ENCODE results near the gene PDSS1.
"Not testable (repeated sequence)": the region's sequence is repeated elsewhere in the genome, so short reads cannot be mapped to it uniquely, and the experiment has no call there.

Gene PDSS1

DNA sequence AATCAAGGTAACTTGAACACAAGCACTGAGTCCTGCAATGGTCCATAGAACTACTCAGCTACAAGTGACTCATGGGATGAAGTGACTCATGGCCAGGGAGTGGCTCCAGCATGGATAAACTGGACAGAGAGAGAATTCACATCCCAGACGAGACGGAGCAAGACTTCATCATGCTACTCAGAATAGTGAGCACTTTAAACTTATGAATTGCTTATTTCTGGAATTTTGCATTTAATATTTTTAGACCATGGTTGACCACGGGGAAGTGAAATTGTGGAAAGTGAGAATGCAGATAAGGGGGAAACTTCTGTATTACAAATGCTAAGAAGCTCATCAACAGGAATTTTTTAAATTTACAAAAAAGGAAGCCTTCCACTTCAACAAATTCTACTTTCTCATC lies 15.5 kb upstream of the PDSS1 start:
- not testable (repeated sequence) for H3K36me3 ChIP-seq (ENCODE audit: control insufficient read depth in 1 of 2, insufficient read depth in 2 of 2, low read length in 2 of 2); H3K27me3 ChIP-seq (ENCODE audit: low read depth, low read length); H3K27ac ChIP-seq (ENCODE audit: low read length); H3K9me3 ChIP-seq (ENCODE audit: control insufficient read depth in 1 of 2, low read length in 2 of 2); H3K4me1 ChIP-seq (ENCODE audit: control insufficient read depth in 1 of 2, insufficient read depth in 2 of 2, low read length in 2 of 2); H3K4me3 ChIP-seq (ENCODE audit: low read depth in 1 of 2, low read length in 2 of 2)

DNA sequence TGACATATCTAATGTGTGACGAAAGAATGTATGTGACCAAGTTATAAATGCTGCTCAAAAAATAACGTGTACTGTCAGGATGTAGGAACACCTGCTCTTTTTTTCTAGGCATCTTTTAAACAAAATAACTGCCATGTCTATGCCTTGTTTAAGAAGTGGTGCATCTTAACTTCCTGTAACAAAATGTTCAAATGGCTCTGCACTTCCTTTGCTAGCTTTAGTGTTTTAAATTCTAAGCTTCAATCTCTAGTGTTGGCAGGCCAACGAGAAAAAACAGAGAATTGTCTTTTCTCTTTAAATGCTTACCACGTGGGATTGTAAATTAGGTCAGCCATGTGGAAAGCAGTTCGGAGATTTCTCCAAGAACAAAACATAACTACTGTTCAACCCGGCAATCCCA lies 14.6 kb upstream of the PDSS1 start:
- H3K27me3 ChIP-seq (ENCODE audit: low read depth, low read length) = no peaks in the 10 kb centered on the region
- no peak overlapping the region for H3K27ac ChIP-seq (ENCODE audit: low read length)
- no peaks in the 10 kb centered on the region for H3K4me1 ChIP-seq (ENCODE audit: control insufficient read depth in 1 of 2, insufficient read depth in 2 of 2, low read length in 2 of 2)
- H3K9me3 ChIP-seq (ENCODE audit: control insufficient read depth in 1 of 2, low read length in 2 of 2) = no peaks in the 10 kb centered on the region
- no peak overlapping the region for H3K4me3 ChIP-seq (ENCODE audit: low read depth in 1 of 2, low read length in 2 of 2)
- no peaks in the 10 kb centered on the region for H3K36me3 ChIP-seq (ENCODE audit: control insufficient read depth in 1 of 2, insufficient read depth in 2 of 2, low read length in 2 of 2)

DNA sequence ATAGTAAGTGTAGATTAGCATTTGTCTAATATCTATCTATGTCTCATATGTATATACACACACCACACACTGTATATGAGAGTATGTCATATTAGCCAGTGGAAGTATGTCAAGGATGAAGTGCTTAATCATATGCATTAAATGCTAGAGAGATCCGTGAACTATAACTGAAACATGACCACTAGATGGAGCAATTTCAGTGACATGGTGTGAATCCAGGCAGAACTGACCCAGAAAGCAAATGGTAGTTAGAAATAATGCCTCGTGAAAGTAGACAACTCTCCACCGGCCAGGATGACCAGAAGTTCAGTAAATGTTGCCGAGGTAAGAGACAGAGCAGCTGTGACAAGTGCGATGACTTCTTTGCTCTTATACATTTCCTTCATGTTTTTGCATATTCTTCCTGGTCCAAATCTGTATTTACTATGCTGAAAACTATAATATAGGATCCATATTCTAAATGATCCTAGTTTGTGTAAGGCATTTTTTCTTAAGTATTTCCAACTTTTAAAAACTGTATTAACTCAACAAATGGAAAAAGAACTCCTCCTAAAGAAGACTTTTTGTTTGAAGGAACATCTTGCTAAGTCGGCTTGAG lies 12.7 kb upstream of the PDSS1 start:
- H3K36me3 ChIP-seq (ENCODE audit: control insufficient read depth in 1 of 2, insufficient read depth in 2 of 2, low read length in 2 of 2); H3K4me1 ChIP-seq (ENCODE audit: control insufficient read depth in 1 of 2, insufficient read depth in 2 of 2, low read length in 2 of 2); H3K27ac ChIP-seq (ENCODE audit: low read length); H3K9me3 ChIP-seq (ENCODE audit: control insufficient read depth in 1 of 2, low read length in 2 of 2); H3K4me3 ChIP-seq (ENCODE audit: low read depth in 1 of 2, low read length in 2 of 2); H3K27me3 ChIP-seq (ENCODE audit: low read depth, low read length): not testable (repeated sequence)

DNA sequence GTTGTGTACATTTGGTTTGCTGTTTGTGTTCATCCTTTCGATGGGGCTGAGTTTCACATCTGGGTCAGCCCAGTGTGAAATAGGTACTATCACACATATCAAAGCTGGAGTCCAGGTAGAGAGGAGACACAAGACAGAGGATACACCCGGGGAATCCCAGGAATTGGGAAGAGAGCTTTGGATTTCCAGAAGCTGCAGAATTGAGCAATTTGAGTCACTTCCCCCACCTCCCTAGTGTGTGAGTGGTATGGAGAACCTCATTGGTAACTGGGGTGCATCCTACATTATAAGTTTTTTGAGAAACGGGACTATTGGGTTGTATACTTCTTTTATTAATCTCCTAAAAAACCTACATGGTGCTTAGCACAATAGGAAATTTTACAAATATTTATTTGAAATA lies 12.1 kb upstream of the PDSS1 start:
- H3K4me1 ChIP-seq (ENCODE audit: control insufficient read depth in 1 of 2, insufficient read depth in 2 of 2, low read length in 2 of 2) = no peaks in the 10 kb centered on the region
- no peak overlapping the region for H3K27ac ChIP-seq (ENCODE audit: low read length)
- no peaks in the 10 kb centered on the region for H3K9me3 ChIP-seq (ENCODE audit: control insufficient read depth in 1 of 2, low read length in 2 of 2)
- H3K27me3 ChIP-seq (ENCODE audit: low read depth, low read length) = no peaks in the 10 kb centered on the region
- H3K36me3 ChIP-seq (ENCODE audit: control insufficient read depth in 1 of 2, insufficient read depth in 2 of 2, low read length in 2 of 2) = no peaks in the 10 kb centered on the region
- no peak overlapping the region for H3K4me3 ChIP-seq (ENCODE audit: low read depth in 1 of 2, low read length in 2 of 2)

DNA sequence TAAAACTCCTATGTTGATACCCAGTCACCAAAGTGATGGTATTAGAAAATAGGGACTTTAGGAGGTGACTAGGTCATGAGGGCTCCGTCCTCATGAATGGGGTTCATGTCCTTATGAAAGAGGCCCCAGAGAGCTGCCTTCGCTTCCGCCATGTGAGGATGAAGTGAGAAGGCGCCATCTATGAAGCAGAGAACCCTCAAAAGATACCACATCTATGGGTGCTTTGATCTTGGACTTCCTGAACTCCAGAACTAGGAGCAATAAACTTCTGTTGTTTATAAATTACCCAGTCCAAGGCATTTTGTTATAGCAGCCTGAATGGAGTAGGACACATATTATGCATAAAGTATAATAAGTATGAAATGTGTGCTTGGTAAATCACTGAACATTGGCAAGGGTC lies 8.1 kb upstream of the PDSS1 start:
- H3K9me3 ChIP-seq (ENCODE audit: control insufficient read depth in 1 of 2, low read length in 2 of 2) = no peaks in the 10 kb centered on the region
- H3K36me3 ChIP-seq (ENCODE audit: control insufficient read depth in 1 of 2, insufficient read depth in 2 of 2, low read length in 2 of 2) = no peaks in the 10 kb centered on the region
- H3K27me3 ChIP-seq (ENCODE audit: low read depth, low read length) = no peaks in the 10 kb centered on the region
- no peak overlapping the region for H3K27ac ChIP-seq (ENCODE audit: low read length)
- no peak overlapping the region for H3K4me3 ChIP-seq (ENCODE audit: low read depth in 1 of 2, low read length in 2 of 2)
- H3K4me1 ChIP-seq (ENCODE audit: control insufficient read depth in 1 of 2, insufficient read depth in 2 of 2, low read length in 2 of 2) = no peaks in the 10 kb centered on the region

GRCh38 chr10:26690731-26691475 lies 6.6 kb upstream of the PDSS1 start:
- Histone ChIP-seq H3K27ac (ENCODE audit: low read length) (no peak overlapping the region), H3K4me3 (ENCODE audit: low read depth in 1 of 2, low read length in 2 of 2) (no peak overlapping the region), H3K36me3 (ENCODE audit: control insufficient read depth in 1 of 2, insufficient read depth in 2 of 2, low read length in 2 of 2) (no peaks in the 10 kb centered on the region), H3K9me3 (ENCODE audit: control insufficient read depth in 1 of 2, low read length in 2 of 2) (no peaks in the 10 kb centered on the region), H3K4me1 (ENCODE audit: control insufficient read depth in 1 of 2, insufficient read depth in 2 of 2, low read length in 2 of 2) (no peaks in the 10 kb centered on the region), H3K27me3 (ENCODE audit: low read depth, low read length) (no peaks in the 10 kb centered on the region)

GRCh38 chr10:26694536-26694935 lies 3.0 kb upstream of the PDSS1 start:
- not testable (repeated sequence) for H3K9me3 ChIP-seq (ENCODE audit: control insufficient read depth in 1 of 2, low read length in 2 of 2); H3K36me3 ChIP-seq (ENCODE audit: control insufficient read depth in 1 of 2, insufficient read depth in 2 of 2, low read length in 2 of 2); H3K27ac ChIP-seq (ENCODE audit: low read length); H3K27me3 ChIP-seq (ENCODE audit: low read depth, low read length); H3K4me3 ChIP-seq (ENCODE audit: low read depth in 1 of 2, low read length in 2 of 2)
- H3K4me1 ChIP-seq (ENCODE audit: control insufficient read depth in 1 of 2, insufficient read depth in 2 of 2, low read length in 2 of 2) = peaks cover 12 to 14% of the 10 kb centered on the region in 2 donors

GRCh38 chr10:26696786-26697162 lies 727 bp upstream of the PDSS1 start:
- Histone ChIP-seq H3K4me1 (ENCODE audit: control insufficient read depth in 1 of 2, insufficient read depth in 2 of 2, low read length in 2 of 2) (peaks cover 12 to 14% of the 10 kb centered on the region in 2 donors), H3K27me3 (ENCODE audit: low read depth, low read length) (no peaks in the 10 kb centered on the region), H3K9me3 (ENCODE audit: control insufficient read depth in 1 of 2, low read length in 2 of 2) (no peaks in the 10 kb centered on the region), H3K27ac (ENCODE audit: low read length) (peak overlapping the region; percentile 78), H3K36me3 (ENCODE audit: control insufficient read depth in 1 of 2, insufficient read depth in 2 of 2, low read length in 2 of 2) (no peaks in the 10 kb centered on the region), H3K4me3 (ENCODE audit: low read depth in 1 of 2, low read length in 2 of 2) (peak overlapping the region; percentile 86 to 88)

DNA sequence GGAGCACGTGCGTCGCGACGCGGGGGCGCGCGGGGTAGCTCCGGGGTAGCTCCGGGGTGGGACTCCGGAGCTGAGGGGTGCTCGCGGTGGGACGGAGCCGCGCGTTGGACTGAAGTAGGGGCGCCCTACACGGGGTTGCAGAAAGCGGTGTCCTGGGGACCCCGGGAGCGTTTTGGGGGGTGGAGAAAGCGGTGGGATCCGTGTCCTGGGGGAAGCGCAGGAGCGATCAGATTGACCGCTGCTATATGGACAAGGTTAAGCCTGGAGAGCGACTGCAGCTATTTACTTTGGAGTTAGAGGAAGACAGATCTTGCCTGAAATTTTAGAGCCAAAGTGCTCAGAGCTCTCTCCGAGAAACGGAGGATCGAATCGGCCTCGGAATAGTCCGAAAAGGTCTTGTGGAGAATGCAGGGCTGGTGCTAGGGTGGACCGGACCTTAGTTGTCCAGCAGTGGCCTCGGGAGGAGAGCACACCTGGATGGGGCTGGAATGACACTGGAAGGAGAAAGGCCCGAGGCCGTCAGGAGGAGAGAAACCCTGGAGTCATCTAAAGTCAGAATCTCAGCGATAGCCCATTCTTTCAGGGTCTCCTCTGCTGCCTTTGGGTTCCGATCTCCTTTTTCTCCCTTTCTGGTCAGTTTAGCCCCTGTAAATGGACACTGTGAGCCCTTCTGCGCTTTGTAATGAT lies 564 bp downstream of the PDSS1 start:
- Histone ChIP-seq H3K4me3 (ENCODE audit: low read depth in 1 of 2, low read length in 2 of 2) (peak overlapping the region; percentile 86 to 88), H3K4me1 (ENCODE audit: control insufficient read depth in 1 of 2, insufficient read depth in 2 of 2, low read length in 2 of 2) (peaks cover 12 to 14% of the 10 kb centered on the region in 2 donors), H3K27ac (ENCODE audit: low read length) (peak overlapping the region; percentile 72)

GRCh38 chr10:26698909-26699308 lies 1.4 kb downstream of the PDSS1 start:
- Histone ChIP-seq H3K27me3 (ENCODE audit: low read depth, low read length) (no peaks in the 10 kb centered on the region), H3K36me3 (ENCODE audit: control insufficient read depth in 1 of 2, insufficient read depth in 2 of 2, low read length in 2 of 2) (no peaks in the 10 kb centered on the region), H3K4me3 (ENCODE audit: low read depth in 1 of 2, low read length in 2 of 2) (peak overlapping the region in 1 of 2 donors; percentile 86), H3K27ac (ENCODE audit: low read length) (peak overlapping the region; percentile 72), H3K4me1 (ENCODE audit: control insufficient read depth in 1 of 2, insufficient read depth in 2 of 2, low read length in 2 of 2) (peaks cover 12 to 14% of the 10 kb centered on the region in 2 donors), H3K9me3 (ENCODE audit: control insufficient read depth in 1 of 2, low read length in 2 of 2) (no peaks in the 10 kb centered on the region)

More for the DNA sequence above, 564 bp downstream of the PDSS1 start:
- no peaks in the 10 kb centered on the region for H3K27me3 ChIP-seq (ENCODE audit: low read depth, low read length)
- H3K36me3 ChIP-seq (ENCODE audit: control insufficient read depth in 1 of 2, insufficient read depth in 2 of 2, low read length in 2 of 2) = no peaks in the 10 kb centered on the region
- no peaks in the 10 kb centered on the region for H3K9me3 ChIP-seq (ENCODE audit: control insufficient read depth in 1 of 2, low read length in 2 of 2)

- no peaks in the 10 kb centered on the region for H3K27me3 ChIP-seq (ENCODE audit: low read depth, low read length)
- H3K4me3 ChIP-seq (ENCODE audit: low read depth in 1 of 2, low read length in 2 of 2) = no peak overlapping the region
- H3K36me3 ChIP-seq (ENCODE audit: control insufficient read depth in 1 of 2, insufficient read depth in 2 of 2, low read length in 2 of 2) = no peaks in the 10 kb centered on the region
- H3K9me3 ChIP-seq (ENCODE audit: control insufficient read depth in 1 of 2, low read length in 2 of 2) = no peaks in the 10 kb centered on the region
- H3K4me1 ChIP-seq (ENCODE audit: control insufficient read depth in 1 of 2, insufficient read depth in 2 of 2, low read length in 2 of 2) = peaks cover 12 to 14% of the 10 kb centered on the region in 2 donors
- H3K27ac ChIP-seq (ENCODE audit: low read length) = no peak overlapping the region
Measured at GRCh38 chr10:26699631-26700030, 2.1 kb downstream of the PDSS1 start.
